Right atrium auricular region (tissue), 2 donors: ENCODE measurements around the gene WDR45B. TPM values are rescaled to one million over a fixed set of nuclear protein-coding genes. Genes with fewer than 3 reads are reported as not detected.

Experiments used
- DNase-seq: peaks from one replicate; pipeline ENCODE4 v3.0.0-alpha.2; 2019; ENCODE audit warnings: low spot score
- H3K27ac ChIP-seq, 2 donors: fragments of 200-600 bp; sonication (generic); 1 replicate in 1 of 2; 2 replicates in 1 of 2; pipeline ENCODE4 v1.5.1; 2016 to 2019
- H3K27me3 ChIP-seq, 2 donors: fragments of 200-600 bp; sonication (generic); one replicate each; pipeline versions ENCODE4 v1.5.1 to v1.6.0; 2017 to 2019
- H3K36me3 ChIP-seq: fragments of 200-600 bp; sonication (generic); one replicate; pipeline ENCODE4 v1.5.1; 2016
- H3K4me1 ChIP-seq, 2 donors: fragments of 200-600 bp; sonication (generic); one replicate each; pipeline versions ENCODE4 v1.5.1 to v1.6.0; 2017 to 2019
- H3K4me3 ChIP-seq, 2 donors: fragments of 200-600 bp; sonication (generic); 1 replicate in 1 of 2; 2 replicates in 1 of 2; pipeline ENCODE4 v1.5.1; 2017 to 2019; ENCODE audit warnings: mild to moderate bottlenecking in 1 of 2, moderate library complexity in 1 of 2
- H3K9me3 ChIP-seq, 2 donors: fragments of 200-600 bp; sonication (generic); one replicate each; pipeline ENCODE4 v1.5.1; 2019
- total RNA-seq, 2 donors: library from RNA; depleted of rRNA; stranded (reverse); fragments of >200 nt; gene quantifications; one replicate each; pipeline ENCODE4 v1.1.0, GENCODE V29; 2016
- TF ChIP-seq, protein P1 (sequence below), 2 donors: fragments of 200-600 bp; sonication (generic); IDR thresholded peaks; one replicate each; pipeline ENCODE4 v1.5.1; 2019; ENCODE audit warnings: antibody characterized with exemption in 2 of 2

WDR45B gene
- total RNA-seq, 2 donors from 2014 or later: 41.2 to 46.4 TPM

- DNase-seq: no peak
- Histone ChIP-seq H3K4me3 (no peak overlapping the region), H3K36me3 (peaks cover 78% of the 10 kb centered on the region), H3K9me3 (no peaks in the 10 kb centered on the region), H3K4me1 (peaks cover 0 to 36% of the 10 kb centered on the region in 2 donors), H3K27ac (peak overlapping the region; percentile 50 to 76), H3K27me3 (no peaks in the 10 kb centered on the region)
- TF ChIP-seq, protein P1, sequence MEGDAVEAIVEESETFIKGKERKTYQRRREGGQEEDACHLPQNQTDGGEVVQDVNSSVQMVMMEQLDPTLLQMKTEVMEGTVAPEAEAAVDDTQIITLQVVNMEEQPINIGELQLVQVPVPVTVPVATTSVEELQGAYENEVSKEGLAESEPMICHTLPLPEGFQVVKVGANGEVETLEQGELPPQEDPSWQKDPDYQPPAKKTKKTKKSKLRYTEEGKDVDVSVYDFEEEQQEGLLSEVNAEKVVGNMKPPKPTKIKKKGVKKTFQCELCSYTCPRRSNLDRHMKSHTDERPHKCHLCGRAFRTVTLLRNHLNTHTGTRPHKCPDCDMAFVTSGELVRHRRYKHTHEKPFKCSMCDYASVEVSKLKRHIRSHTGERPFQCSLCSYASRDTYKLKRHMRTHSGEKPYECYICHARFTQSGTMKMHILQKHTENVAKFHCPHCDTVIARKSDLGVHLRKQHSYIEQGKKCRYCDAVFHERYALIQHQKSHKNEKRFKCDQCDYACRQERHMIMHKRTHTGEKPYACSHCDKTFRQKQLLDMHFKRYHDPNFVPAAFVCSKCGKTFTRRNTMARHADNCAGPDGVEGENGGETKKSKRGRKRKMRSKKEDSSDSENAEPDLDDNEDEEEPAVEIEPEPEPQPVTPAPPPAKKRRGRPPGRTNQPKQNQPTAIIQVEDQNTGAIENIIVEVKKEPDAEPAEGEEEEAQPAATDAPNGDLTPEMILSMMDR (IDR thresholded peaks at IDR 0.05): no peak
Observed at GRCh38 chr17:82570277-82570676, 78.0 kb downstream of the WDR45B start.

- Histone ChIP-seq H3K9me3 (no peaks in the 10 kb centered on the region), H3K27me3 (no peaks in the 10 kb centered on the region), H3K36me3 (peaks cover 78% of the 10 kb centered on the region), H3K27ac (peak overlapping the region; percentile 56 to 76), H3K4me3 (no peak overlapping the region), H3K4me1 (peaks cover 0 to 42% of the 10 kb centered on the region in 2 donors)
- no peak for DNase-seq
- TF ChIP-seq, protein P1 (IDR thresholded peaks at IDR 0.05): no peak
Observed at GRCh38 chr17:82569621-82570020, 78.6 kb downstream of the WDR45B start.

DNA sequence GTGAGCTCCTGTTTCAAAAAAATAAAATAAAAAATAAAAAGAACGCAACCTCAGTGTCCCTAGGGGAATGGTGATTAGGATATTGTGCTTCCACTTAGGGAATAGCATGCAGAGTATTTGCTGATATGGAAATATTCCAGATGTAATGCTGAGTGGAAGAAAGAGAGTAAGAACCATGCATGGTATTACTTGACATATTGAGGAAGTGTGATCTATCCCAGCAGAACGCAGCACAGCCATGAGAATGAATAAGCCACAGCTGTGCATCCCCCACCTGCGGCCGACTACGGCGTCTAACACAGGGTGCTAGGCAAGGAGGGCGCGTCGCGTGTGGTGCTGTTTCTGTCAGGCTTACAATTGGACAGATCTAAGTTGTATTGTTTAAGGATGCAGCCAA is 79.2 kb downstream of the WDR45B start:
- H3K4me3 ChIP-seq: no peak overlapping the region
- peak overlapping the region; percentile 56 to 76 for H3K27ac ChIP-seq
- H3K27me3 ChIP-seq: no peaks in the 10 kb centered on the region
- peaks cover 78% of the 10 kb centered on the region for H3K36me3 ChIP-seq
- no peak for DNase-seq
- H3K4me1 ChIP-seq: peaks cover 0 to 42% of the 10 kb centered on the region in 2 donors
- no peaks in the 10 kb centered on the region for H3K9me3 ChIP-seq
- TF ChIP-seq, protein P1 (IDR thresholded peaks at IDR 0.05): no peak

DNA sequence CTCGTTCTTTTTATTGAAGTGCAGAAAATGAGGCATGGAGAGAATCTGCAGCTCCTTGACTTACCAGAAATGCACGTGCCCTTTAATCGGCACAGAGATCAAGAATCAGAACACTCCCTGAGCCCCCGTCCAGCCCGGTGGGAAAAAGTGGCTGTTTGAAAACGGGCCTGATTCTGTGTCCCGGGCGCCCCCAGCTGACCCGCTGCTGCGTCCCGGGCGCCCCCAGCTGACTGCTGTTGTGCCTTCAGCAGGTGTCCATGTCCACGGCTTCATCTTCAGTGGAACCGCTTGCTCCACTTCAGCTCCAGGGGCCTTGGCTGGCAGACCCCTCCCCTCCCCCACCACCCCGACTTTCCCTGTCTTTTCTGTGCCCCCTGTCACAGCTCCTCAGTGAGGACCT is 81.0 kb downstream of the WDR45B start:
- no peaks in the 10 kb centered on the region for H3K27me3 ChIP-seq
- H3K36me3 ChIP-seq: peaks cover 61% of the 10 kb centered on the region
- no peaks in the 10 kb centered on the region for H3K9me3 ChIP-seq
- no peak overlapping the region for H3K4me3 ChIP-seq
- H3K4me1 ChIP-seq: peaks cover 0 to 42% of the 10 kb centered on the region in 2 donors
- no peak overlapping the region for H3K27ac ChIP-seq
- TF ChIP-seq, protein P1 (IDR thresholded peaks at IDR 0.05): no peak
- no peak for DNase-seq

DNA sequence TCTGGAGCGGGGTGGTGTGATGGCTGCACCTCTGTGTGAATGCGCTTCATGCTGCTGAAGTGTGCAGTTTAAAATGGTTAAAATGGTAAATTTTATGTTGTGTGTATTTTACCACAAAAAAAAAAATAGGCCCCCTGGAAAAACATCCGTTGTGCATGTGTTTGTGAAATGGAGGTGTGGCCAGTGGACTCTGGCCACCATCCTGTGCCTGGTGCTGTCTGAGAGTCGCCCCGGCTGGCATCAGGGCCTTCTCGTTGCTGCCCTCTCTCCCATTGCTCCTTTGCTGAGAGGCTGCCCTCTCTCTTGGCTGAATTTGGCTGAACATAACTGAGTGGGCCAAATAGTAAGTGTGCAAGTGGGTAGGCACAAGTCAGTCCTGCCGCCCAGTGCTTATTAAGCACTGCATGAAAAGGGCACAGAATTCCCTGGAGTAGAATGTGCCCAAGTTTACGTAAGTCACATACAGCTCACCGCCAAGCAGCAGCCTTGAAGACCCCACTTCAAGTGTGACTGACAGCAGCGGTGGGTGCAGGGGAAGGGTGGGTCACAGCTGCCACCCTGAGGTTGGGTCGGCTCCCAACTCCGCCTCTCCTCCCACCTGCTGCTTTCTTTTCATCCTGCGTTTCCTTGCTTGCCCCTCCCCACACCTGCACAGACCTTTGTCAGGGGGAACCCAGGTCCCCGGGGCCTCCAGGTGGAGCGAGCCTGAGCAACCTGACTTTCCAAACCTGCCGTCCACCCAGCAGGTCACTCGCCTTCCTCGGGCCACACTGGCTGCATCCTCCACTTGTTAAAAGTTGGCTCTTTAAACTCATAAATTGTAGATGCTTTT is 81.9 kb downstream of the WDR45B start:
- H3K9me3 ChIP-seq: no peaks in the 10 kb centered on the region
- TF ChIP-seq, protein P1 (IDR thresholded peaks at IDR 0.05): no peak
- H3K4me3 ChIP-seq: no peak overlapping the region
- peaks cover 0 to 49% of the 10 kb centered on the region in 2 donors for H3K4me1 ChIP-seq
- H3K36me3 ChIP-seq: peaks cover 53% of the 10 kb centered on the region
- DNase-seq: no peak
- peak overlapping the region; percentile 39 to 51 for H3K27ac ChIP-seq
- H3K27me3 ChIP-seq: no peaks in the 10 kb centered on the region
